Stimulated activated effector memory CD8-positive, alpha-beta T cell treated with anti-CD3 and anti-CD28 coated beads, Interleukin-12 subunit alpha, Interleukin-12 subunit beta, amount 100 ng/mL, for 72 hours (primary cell): ENCODE measurements around the gene CRYGC.
"Not testable (repeated sequence)": the region's sequence is repeated elsewhere in the genome, so short reads cannot be mapped to it uniquely, and the experiment has no call there.

Experiments
- ATAC-seq: fragments of 150-1000 bp; cut with Tn5 transposase; 2 replicates; pipeline ENCODE4 v1.10.0; 2021
- DNase-seq, 2 donors: peaks; one replicate each; pipeline ENCODE4 v3.0.0; 2021 to 2022; ENCODE audit warnings: low spot score in 2 of 2
- H3K27ac Mint-ChIP-seq: one replicate; pipeline ENCODE4 v1.8.0; 2022; ENCODE audit warnings: mild to moderate bottlenecking, mixed read lengths
- H3K36me3 Mint-ChIP-seq: one replicate; pipeline ENCODE4 v1.8.0; 2022; ENCODE audit warnings: mild to moderate bottlenecking, mixed read lengths
- H3K4me1 Mint-ChIP-seq: one replicate; pipeline ENCODE4 v1.8.0; 2022; ENCODE audit warnings: mixed read lengths
- H3K4me3 Mint-ChIP-seq: one replicate; pipeline ENCODE4 v1.8.0; 2022; ENCODE audit warnings: mild to moderate bottlenecking, mixed read lengths
- H3K9me3 Mint-ChIP-seq: one replicate; pipeline ENCODE4 v1.8.0; 2022; ENCODE audit warnings: mixed read lengths

CRYGC gene

GRCh38 chr2:208146006-208146405, 16.4 kb upstream of the CRYGC start, which contains the start of gene CRYGB:
Gene CRYGB, minus strand, starts transcription at chr2:208146158. Its CDS starts 38 bp downstream, at chr2:208146120.
- DNase-seq: no peak
- Mint-ChIP-seq H3K36me3 (no peaks in the 10 kb centered on the region), H3K27ac (no peak within 1 kb of the TSS), H3K4me3 (no peak within 1 kb of the TSS), H3K9me3 (no peaks in the 10 kb centered on the region), H3K4me1 (no peaks in the 10 kb centered on the region)
- ATAC-seq: no peak

- Mint-ChIP-seq H3K4me3 (no peak overlapping the region), H3K4me1 (no peaks in the 10 kb centered on the region), H3K27ac (no peak overlapping the region), H3K36me3 (no peaks in the 10 kb centered on the region), H3K9me3 (no peaks in the 10 kb centered on the region)
- ATAC-seq (no peak), DNase-seq (no peak)
Observed at GRCh38 chr2:208142925-208143799, 13.5 kb upstream of the CRYGC start.

- ATAC-seq: no peak
- Mint-ChIP-seq H3K9me3 (no peaks in the 10 kb centered on the region), H3K4me3 (no peak overlapping the region), H3K4me1 (no peaks in the 10 kb centered on the region), H3K27ac (no peak overlapping the region), H3K36me3 (no peaks in the 10 kb centered on the region)
- no peak for DNase-seq
Observed at GRCh38 chr2:208142240-208142924, 12.8 kb upstream of the CRYGC start.

GRCh38 chr2:208139447-208139846, 9.8 kb upstream of the CRYGC start:
- DNase-seq: no peak

GRCh38 chr2:208138334-208138733, 8.7 kb upstream of the CRYGC start:
- H3K4me1 Mint-ChIP-seq, H3K36me3 Mint-ChIP-seq, H3K9me3 Mint-ChIP-seq, ATAC-seq, DNase-seq, H3K4me3 Mint-ChIP-seq, H3K27ac Mint-ChIP-seq: not testable (repeated sequence)

More at GRCh38 chr2:208139447-208139846, 9.8 kb upstream of the CRYGC start:
- no peak overlapping the region for H3K27ac Mint-ChIP-seq
- no peaks in the 10 kb centered on the region for H3K4me1 Mint-ChIP-seq
- no peak overlapping the region for H3K4me3 Mint-ChIP-seq
- H3K9me3 Mint-ChIP-seq: no peaks in the 10 kb centered on the region
- no peaks in the 10 kb centered on the region for H3K36me3 Mint-ChIP-seq
- ATAC-seq: no peak

GRCh38 chr2:208136716-208137094, 7.1 kb upstream of the CRYGC start:
- Mint-ChIP-seq H3K36me3 (no peaks in the 10 kb centered on the region), H3K9me3 (no peaks in the 10 kb centered on the region), H3K27ac (peak overlapping the region; percentile 3), H3K4me3 (no peak overlapping the region), H3K4me1 (no peaks in the 10 kb centered on the region)
- ATAC-seq (no peak), DNase-seq (no peak)

GRCh38 chr2:208135794-208136715, 6.4 kb upstream of the CRYGC start:
- no peak for DNase-seq
- no peak overlapping the region for H3K4me3 Mint-ChIP-seq
- no peaks in the 10 kb centered on the region for H3K36me3 Mint-ChIP-seq
- no peaks in the 10 kb centered on the region for H3K9me3 Mint-ChIP-seq
- no peaks in the 10 kb centered on the region for H3K4me1 Mint-ChIP-seq
- ATAC-seq: no peak
- H3K27ac Mint-ChIP-seq: no peak overlapping the region

- ATAC-seq (peak; percentile 60), DNase-seq (no peak)
- Mint-ChIP-seq H3K27ac (no peak overlapping the region), H3K4me1 (no peaks in the 10 kb centered on the region), H3K36me3 (no peaks in the 10 kb centered on the region), H3K9me3 (no peaks in the 10 kb centered on the region), H3K4me3 (no peak overlapping the region)
Observed at GRCh38 chr2:208134928-208135586, 5.4 kb upstream of the CRYGC start.

- DNase-seq (no peak), ATAC-seq (no peak)
- Mint-ChIP-seq H3K36me3 (no peaks in the 10 kb centered on the region), H3K4me1 (no peaks in the 10 kb centered on the region), H3K9me3 (no peaks in the 10 kb centered on the region), H3K27ac (no peak overlapping the region), H3K4me3 (no peak overlapping the region)
Observed at GRCh38 chr2:208130712-208131110, 1.1 kb upstream of the CRYGC start.

- no peaks in the 10 kb centered on the region for H3K4me1 Mint-ChIP-seq
- H3K27ac Mint-ChIP-seq: no peak overlapping the region
- H3K4me3 Mint-ChIP-seq: no peak overlapping the region
Observed at GRCh38 chr2:208128136-208128535, 1.5 kb downstream of the CRYGC start.

GRCh38 chr2:208127090-208127489, 2.5 kb downstream of the CRYGC start:
- Mint-ChIP-seq H3K4me1 (no peaks in the 10 kb centered on the region), H3K4me3 (no peak overlapping the region), H3K27ac (no peak overlapping the region), H3K36me3 (no peaks in the 10 kb centered on the region), H3K9me3 (no peaks in the 10 kb centered on the region)
- ATAC-seq (no peak), DNase-seq (no peak)

More at GRCh38 chr2:208128136-208128535, 1.5 kb downstream of the CRYGC start:
- ATAC-seq (no peak), DNase-seq (no peak)
- H3K36me3 Mint-ChIP-seq: no peaks in the 10 kb centered on the region
- H3K9me3 Mint-ChIP-seq: no peaks in the 10 kb centered on the region

- no peaks in the 10 kb centered on the region for H3K36me3 Mint-ChIP-seq
- ATAC-seq: no peak
- H3K4me3 Mint-ChIP-seq: no peak overlapping the region
- DNase-seq: no peak
- no peak overlapping the region for H3K27ac Mint-ChIP-seq
- no peaks in the 10 kb centered on the region for H3K4me1 Mint-ChIP-seq
- no peaks in the 10 kb centered on the region for H3K9me3 Mint-ChIP-seq
Observed at GRCh38 chr2:208125251-208125650, 4.4 kb downstream of the CRYGC start.

GRCh38 chr2:208124013-208124715, 5.5 kb downstream of the CRYGC start, which contains the start of gene CRYGD:
Gene CRYGD, minus strand, starts transcription at chr2:208124524. Its CDS starts 51 bp downstream, at chr2:208124473.
- H3K9me3 Mint-ChIP-seq, H3K36me3 Mint-ChIP-seq, H3K4me1 Mint-ChIP-seq, H3K4me3 Mint-ChIP-seq, H3K27ac Mint-ChIP-seq, DNase-seq: not testable (repeated sequence)
- peak; percentile 48 for ATAC-seq

- no peaks in the 10 kb centered on the region for H3K9me3 Mint-ChIP-seq
- H3K36me3 Mint-ChIP-seq: no peaks in the 10 kb centered on the region
- ATAC-seq (no peak), DNase-seq (no peak)
- no peaks in the 10 kb centered on the region for H3K4me1 Mint-ChIP-seq
- no peak overlapping the region for H3K4me3 Mint-ChIP-seq
- H3K27ac Mint-ChIP-seq: no peak overlapping the region
Observed at GRCh38 chr2:208122248-208122647, 7.4 kb downstream of the CRYGC start.
